Measurements from ENCODE around the gene NTM.

Gene NTM

DNA sequence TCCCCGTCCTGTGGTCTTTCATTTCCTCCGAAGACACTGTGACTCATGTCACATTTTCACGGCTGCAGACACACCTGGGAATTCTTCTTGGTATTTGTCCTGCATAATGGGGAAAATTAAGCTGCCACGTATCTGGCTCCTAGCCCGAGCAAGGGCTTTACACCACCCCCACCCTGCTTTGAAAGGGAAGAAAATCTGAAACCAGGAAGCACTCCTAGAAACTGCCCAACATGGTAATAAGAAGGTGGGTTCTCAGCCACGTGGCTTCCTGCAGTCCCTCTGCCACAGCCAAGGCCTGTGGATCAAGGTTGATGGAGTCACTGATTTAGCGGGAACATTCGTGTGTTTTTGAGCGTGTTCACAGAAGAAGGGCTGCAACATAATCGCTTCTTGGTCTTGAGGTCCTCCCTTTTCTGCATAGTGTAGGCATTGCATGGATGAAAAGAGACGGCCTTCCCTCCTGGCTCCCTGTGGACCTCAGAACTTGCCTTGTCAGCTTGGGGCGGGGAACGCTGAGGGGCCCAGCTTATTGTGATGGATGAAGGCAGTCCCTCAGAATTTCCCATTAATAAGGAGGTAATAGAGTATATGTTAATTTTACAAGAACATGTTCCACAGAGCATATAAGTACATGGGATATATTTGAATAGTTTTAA is 292.0 kb downstream of the NTM start:
- no peak for TF ChIP-seq CTCF (conservative IDR thresholded peaks at IDR 0.05; ENCODE audit: low read depth, low read length)
- peak; percentile 53 for DNase-seq (ENCODE audit: low read depth)
- no peak overlapping the region for H3K4me3 ChIP-seq (ENCODE audit: low read length)

DNA sequence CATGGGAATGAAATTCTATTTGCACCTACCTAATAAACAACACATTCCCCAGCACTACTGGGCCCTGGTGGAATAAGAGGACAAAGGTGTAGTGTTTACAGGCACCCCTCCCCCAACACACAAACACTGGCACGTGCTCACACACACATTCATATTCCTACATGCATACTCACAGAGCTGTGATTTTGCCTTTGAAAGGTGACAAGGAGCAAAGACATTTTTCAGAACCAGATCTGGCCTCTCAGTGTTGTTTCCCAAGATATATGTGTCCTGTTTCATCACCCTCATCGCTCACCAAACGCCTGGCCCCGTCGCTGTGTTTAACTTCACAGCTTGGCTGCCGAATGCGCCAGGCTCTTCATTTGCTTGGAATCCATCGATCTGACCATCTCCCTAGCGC is 292.6 kb downstream of the NTM start:
- H3K4me3 ChIP-seq (ENCODE audit: low read length) = no peak overlapping the region
- no peak for TF ChIP-seq CTCF (conservative IDR thresholded peaks at IDR 0.05; ENCODE audit: low read depth, low read length)
- DNase-seq (ENCODE audit: low read depth) = no peak

- no peak overlapping the region for H3K4me3 ChIP-seq (ENCODE audit: low read length)
- TF ChIP-seq CTCF (conservative IDR thresholded peaks at IDR 0.05; ENCODE audit: low read depth, low read length) = no peak
- no peak for DNase-seq (ENCODE audit: low read depth)
Measured at GRCh38 chr11:131663405-131664200, 293.2 kb downstream of the NTM start.

GRCh38 chr11:131664293-131664692 is 293.9 kb downstream of the NTM start:
- DNase-seq (ENCODE audit: low read depth) = no peak
- H3K4me3 ChIP-seq (ENCODE audit: low read length) = no peak overlapping the region
- no peak for TF ChIP-seq CTCF (conservative IDR thresholded peaks at IDR 0.05; ENCODE audit: low read depth, low read length)

GRCh38 chr11:131664816-131665215 is 294.4 kb downstream of the NTM start:
- H3K4me3 ChIP-seq (ENCODE audit: low read length) = no peak overlapping the region
- TF ChIP-seq CTCF (conservative IDR thresholded peaks at IDR 0.05; ENCODE audit: low read depth, low read length) = no peak
- DNase-seq (ENCODE audit: low read depth) = no peak

- no peak for TF ChIP-seq CTCF (conservative IDR thresholded peaks at IDR 0.05; ENCODE audit: low read depth, low read length)
- H3K4me3 ChIP-seq (ENCODE audit: low read length) = no peak overlapping the region
- no peak for DNase-seq (ENCODE audit: low read depth)
Measured at GRCh38 chr11:131665344-131665968, 295.0 kb downstream of the NTM start.
